AG08395 (cell line): ENCODE measurements around the gene INTU.

Experiments
- DNase-seq: peaks from one replicate; pipeline ENCODE4 v3.0.0; 2012; ENCODE audit warnings: mixed read lengths, low spot score

The INTU gene

DNA sequence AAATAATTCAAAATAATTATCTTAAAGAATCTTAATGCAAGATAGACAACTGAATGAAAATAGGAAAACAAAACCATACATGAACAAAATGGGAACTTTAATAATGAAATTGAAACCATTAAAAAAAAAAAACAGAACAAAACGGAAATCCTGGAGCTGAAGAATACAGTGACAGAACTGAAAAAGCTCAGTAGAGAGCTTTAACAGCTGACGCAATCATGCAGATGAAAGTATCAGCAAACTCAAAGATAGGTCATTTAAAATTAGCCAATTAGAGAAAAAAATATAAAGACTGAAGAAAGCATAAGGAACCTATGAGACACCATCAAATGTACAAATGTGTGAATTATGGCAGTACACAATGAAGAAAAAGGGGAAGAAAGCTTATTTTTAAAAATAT is 116.2 kb downstream of the INTU start:
- DNase-seq = no peak

DNA sequence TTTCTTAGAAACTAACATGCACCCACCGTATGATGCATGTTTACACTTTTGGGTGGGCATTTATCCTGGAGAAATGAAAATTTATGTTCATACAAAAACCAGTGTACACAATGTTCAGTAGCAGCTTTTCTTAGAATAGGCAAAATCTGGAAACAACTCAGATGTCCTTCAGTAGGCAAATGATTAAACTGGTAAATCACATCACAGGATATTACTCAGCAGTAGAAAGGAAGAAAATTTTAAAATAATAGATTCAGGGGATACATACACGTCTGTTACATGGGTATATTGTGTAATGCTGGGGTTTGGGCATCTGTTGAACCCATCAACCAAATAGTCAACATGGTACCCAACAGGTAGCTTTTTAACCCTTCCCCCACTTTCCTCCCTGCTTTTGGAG is 124.1 kb downstream of the INTU start:
- DNase-seq = no peak

DNA sequence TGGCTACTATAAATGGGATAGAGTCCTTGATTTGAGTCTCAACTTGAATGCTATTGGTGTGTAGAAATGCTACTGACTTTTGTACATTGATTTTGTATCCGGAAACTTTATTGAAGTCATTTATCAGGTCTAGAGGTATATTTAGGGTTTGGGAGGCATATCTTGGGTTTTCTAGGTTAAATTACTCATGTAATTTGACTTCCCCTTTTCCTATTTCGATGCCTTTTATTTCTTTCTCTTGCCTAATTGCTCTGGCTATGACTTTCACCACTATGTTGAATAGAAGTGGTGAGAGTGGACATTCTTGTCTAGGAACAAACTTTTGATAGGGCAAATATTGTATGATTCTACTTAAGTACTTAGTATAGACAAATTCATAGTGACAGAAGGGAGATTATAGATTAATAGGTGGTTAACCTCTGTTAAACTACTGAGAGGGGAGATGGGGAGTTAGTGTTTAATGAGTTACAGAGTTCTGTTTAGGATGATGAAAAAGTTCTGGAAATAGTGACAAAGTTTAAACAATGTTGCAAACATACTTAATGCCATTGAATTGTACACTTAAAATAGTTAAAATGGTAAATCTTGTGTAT is 126.6 kb downstream of the INTU start:
- DNase-seq = no peak

DNA sequence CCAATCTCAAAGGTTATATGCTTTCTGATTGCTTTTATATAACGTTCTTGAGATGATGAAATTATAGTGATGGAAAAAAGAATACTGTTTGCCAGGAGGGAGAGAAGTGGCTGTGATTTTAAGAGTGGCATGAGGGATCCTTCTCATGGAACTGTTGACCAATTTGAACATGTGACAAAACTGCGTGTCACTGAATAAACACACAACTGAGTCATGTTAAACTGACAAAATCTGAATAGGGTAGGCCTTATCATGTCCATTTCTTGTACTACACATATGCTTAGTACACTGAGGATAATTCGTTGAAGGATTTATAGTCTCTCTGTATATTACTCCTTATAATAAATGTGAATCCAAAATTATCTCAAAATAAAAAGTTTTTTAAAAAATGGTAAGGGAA is 127.1 kb downstream of the INTU start:
- no peak for DNase-seq

DNA sequence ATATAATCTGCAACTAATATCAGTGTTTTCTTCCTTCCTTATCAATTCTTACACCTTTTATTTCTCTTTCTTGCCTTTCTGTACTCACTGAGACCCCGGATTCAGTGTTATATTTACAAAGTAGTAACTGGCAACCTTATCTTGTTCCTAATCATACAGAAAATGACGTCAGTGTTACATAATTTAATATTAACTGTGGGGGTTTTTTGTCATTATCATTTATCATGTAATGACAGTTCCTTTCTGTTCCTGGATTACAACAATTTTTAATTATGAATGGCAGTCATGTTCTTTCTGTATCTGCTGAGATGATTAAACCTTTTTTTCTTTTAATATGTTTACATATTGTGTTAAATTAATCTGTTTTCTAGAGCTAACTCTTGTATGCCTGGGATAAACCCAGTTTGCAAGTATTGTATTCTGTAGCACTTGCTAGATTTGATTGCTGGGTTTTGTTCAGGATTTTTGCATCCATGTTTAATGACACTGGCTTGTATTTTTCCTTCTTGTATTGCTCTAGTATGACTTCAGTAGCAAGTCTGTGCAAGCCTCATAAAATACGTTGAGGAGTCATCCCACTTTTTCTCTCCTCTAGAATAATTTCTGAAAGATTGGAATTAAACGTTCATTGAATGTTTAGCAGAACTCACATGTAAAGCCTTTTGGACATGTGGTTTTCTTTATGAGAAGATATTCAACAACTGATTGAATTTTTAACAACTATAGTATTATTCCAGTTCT is 138.9 kb downstream of the INTU start:
- no peak for DNase-seq

DNA sequence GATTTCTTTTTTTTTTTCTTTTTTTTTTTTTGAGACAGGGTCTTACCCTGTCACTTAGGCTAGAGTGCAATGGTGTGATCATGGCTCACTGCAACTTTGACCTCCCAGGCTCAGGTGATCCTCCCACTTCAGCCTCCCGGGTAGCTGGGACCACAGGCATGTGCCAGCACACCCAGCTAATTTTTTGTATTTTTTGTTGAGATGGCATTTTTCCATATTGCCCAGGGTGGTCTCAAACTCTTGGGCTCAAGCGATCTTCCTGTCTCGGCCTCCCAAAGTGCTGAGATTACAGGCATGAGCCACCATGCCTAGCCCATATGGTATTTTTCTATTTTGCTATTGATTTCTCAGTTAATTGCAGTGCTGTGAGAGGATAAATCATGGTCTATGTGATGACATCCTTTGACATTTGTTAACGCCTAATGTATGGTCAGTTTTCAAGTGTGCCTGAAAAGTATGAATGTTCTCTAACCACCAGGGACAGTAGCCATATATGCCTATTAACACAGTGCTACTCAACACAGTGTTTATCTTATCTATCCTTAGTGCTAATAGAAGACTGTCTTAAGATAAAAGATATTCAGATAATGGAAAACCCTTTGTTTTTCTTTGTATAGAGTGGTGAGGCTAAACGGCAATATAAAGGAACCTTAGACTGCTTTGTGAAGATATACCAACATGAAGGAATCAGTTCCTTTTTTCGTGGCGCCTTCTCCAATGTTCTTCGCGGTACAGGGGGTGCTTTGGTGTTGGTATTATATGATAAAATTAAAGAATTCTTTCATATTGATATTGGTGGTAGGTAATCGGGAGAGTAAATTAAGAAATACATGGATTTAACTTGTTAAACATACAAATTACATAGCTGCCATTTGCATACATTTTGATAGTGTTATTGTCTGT is 140.3 kb downstream of the INTU start:
- no peak for DNase-seq

DNA sequence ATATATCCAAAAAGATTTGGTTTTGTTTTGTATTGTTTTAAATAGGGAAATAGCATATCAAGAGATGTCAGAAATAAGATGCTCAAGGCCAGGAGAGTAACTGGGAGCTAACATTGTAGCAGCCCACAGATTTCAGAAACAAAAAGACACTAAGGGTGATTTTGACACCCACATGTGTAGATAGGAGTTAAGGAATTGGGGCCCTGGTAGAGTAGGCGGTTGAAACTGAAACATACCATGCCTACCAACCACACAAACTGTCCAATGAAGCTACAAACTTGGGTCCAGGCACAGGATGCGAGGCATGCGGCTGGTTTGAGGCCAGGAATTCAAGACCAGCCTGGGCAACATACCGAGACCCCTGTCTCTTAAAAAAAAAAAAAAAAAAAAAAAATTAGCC is 143.1 kb downstream of the INTU start:
- DNase-seq = no peak
